Thyroid gland (tissue), 4 donors: ENCODE results near the gene CLSTN2. TPM values are rescaled to one million over a fixed set of nuclear protein-coding genes. Genes with fewer than 3 reads are reported as not detected.

Source experiments
- DNase-seq, 2 donors: peaks; one replicate each; pipeline ENCODE4 v3.0.0-alpha.2; 2019
- H3K27ac ChIP-seq, 3 donors: fragments of 200-600 bp; sonication (generic); 1 replicate in 2 of 3; 2 replicates in 1 of 3; pipeline ENCODE4 v1.5.1; 2016 to 2019; ENCODE audit warnings: mild to moderate bottlenecking in 1 of 3, moderate library complexity in 1 of 3
- H3K27me3 ChIP-seq: fragments of 200-600 bp; sonication (generic); one replicate; pipeline ENCODE4 v1.5.1; 2019
- H3K36me3 ChIP-seq, 2 donors: fragments of 200-600 bp; sonication (generic); one replicate each; pipeline ENCODE4 v1.5.1; 2016 to 2019
- H3K4me1 ChIP-seq, 2 donors: fragments of 200-600 bp; sonication (generic); one replicate each; pipeline ENCODE4 v1.5.1; 2017 to 2019
- H3K4me3 ChIP-seq, 3 donors: fragments of 200-600 bp; sonication (generic); replicated peaks in 1 of 3; 1 replicate in 2 of 3; 2 replicates in 1 of 3; pipeline ENCODE4 v1.5.1; 2016; ENCODE audit warnings: mild to moderate bottlenecking in 1 of 3
- H3K9me3 ChIP-seq: fragments of 200-600 bp; sonication (generic); one replicate; pipeline ENCODE4 v1.5.1; 2017
- CTCF ChIP-seq, 6 experiments: fragments of 200-600 bp in 3 of 6; fragments of 450-650 bp in 3 of 6; sonication (generic) in 3 of 6; IDR thresholded peaks; one replicate each; pipeline ENCODE4 v1.5.1; 2016 to 2019; ENCODE audit warnings: antibody characterized with exemption in 6 of 6, mild to moderate bottlenecking in 2 of 6, inconsistent platforms in 1 of 6, moderate library complexity in 1 of 6
- POLR2A ChIP-seq, 2 donors: fragments of 450-650 bp; IDR thresholded peaks; one replicate each; pipeline ENCODE4 v1.6.1; 2017; ENCODE audit warnings: antibody characterized with exemption in 2 of 2, mild to moderate bottlenecking in 2 of 2, moderate library complexity in 1 of 2
- WGBS, 2 donors: methylation state at CpG; one replicate each; pipeline ENCODE4 v1.1.5; 2017; 5-methylcytosine and 5-hydroxymethylcytosine counted together
- intact Hi-C: fragments of 100-400 bp; cut with DNase I; formaldehyde crosslinking; loops from one replicate; pipeline ENCODE4 v1.15.1; 2023
- total RNA-seq, 4 donors: library from RNA; depleted of rRNA; stranded (reverse); fragments of >200 nt; gene quantifications; one replicate each; pipeline ENCODE4 v1.2.3, GENCODE V29; 2016

Gene CLSTN2
- total RNA-seq, 4 donors from 2014 or later, result 9.7 to 32.9 (median 15.5) TPM

GRCh38 chr3:140284372-140284771 lies 349.4 kb downstream of the CLSTN2 start:
- Histone ChIP-seq H3K9me3 (no peaks in the 10 kb centered on the region), H3K4me1 (no peaks in the 10 kb centered on the region), H3K36me3 (no peaks in the 10 kb centered on the region), H3K27me3 (no peaks in the 10 kb centered on the region), H3K27ac (no peak overlapping the region), H3K4me3 (no peak overlapping the region)
- no peak for DNase-seq
- 91 to 92% methylated on average over 3 of the region's 3 CpGs for WGBS, 2 donors
- intact Hi-C loops, result no loop called here
- TF ChIP-seq POLR2A (IDR thresholded peaks at IDR 0.05), result no peak
- no peak for TF ChIP-seq CTCF (IDR thresholded peaks at IDR 0.05)

GRCh38 chr3:140285380-140285779 lies 350.4 kb downstream of the CLSTN2 start:
- Histone ChIP-seq H3K36me3 (no peaks in the 10 kb centered on the region), H3K4me1 (no peaks in the 10 kb centered on the region), H3K4me3 (no peak overlapping the region), H3K27me3 (no peaks in the 10 kb centered on the region), H3K9me3 (no peaks in the 10 kb centered on the region), H3K27ac (no peak overlapping the region)
- TF ChIP-seq CTCF (IDR thresholded peaks at IDR 0.05), result no peak
- TF ChIP-seq POLR2A (IDR thresholded peaks at IDR 0.05), result no peak
- 60 to 67% methylated on average over 3 of the region's 3 CpGs for WGBS, 2 donors
- no peak for DNase-seq
- intact Hi-C loops, result no loop called here

- no peak for DNase-seq
- no peaks in the 10 kb centered on the region for H3K9me3 ChIP-seq
- no peak overlapping the region for H3K4me3 ChIP-seq
- no peaks in the 10 kb centered on the region for H3K27me3 ChIP-seq
- no peaks in the 10 kb centered on the region for H3K4me1 ChIP-seq
- intact Hi-C loops, result no loop called here
- H3K27ac ChIP-seq, result no peak overlapping the region
- no peaks in the 10 kb centered on the region for H3K36me3 ChIP-seq
- WGBS, 2 donors, result 61 to 75% methylated on average over 1 of the region's 1 CpG
- TF ChIP-seq POLR2A (IDR thresholded peaks at IDR 0.05), result no peak
- TF ChIP-seq CTCF (IDR thresholded peaks at IDR 0.05), result no peak
These were observed 353.6 kb downstream of the CLSTN2 start for GRCh38 chr3:140288595-140288994.

- intact Hi-C loops, result no loop called here
These were observed 355.1 kb downstream of the CLSTN2 start for GRCh38 chr3:140290105-140290504.

GRCh38 chr3:140292170-140292569 lies 357.2 kb downstream of the CLSTN2 start:
- intact Hi-C loops, result no loop called here
- no peak for DNase-seq
- Histone ChIP-seq H3K36me3 (no peaks in the 10 kb centered on the region), H3K4me3 (no peak overlapping the region), H3K4me1 (no peaks in the 10 kb centered on the region), H3K27me3 (no peaks in the 10 kb centered on the region), H3K9me3 (no peaks in the 10 kb centered on the region), H3K27ac (no peak overlapping the region)
- 79 to 82% methylated on average over 2 of the region's 2 CpGs for WGBS, 2 donors
- TF ChIP-seq POLR2A (IDR thresholded peaks at IDR 0.05), result no peak
- no peak for TF ChIP-seq CTCF (IDR thresholded peaks at IDR 0.05)

More at GRCh38 chr3:140290105-140290504, 355.1 kb downstream of the CLSTN2 start:
- H3K36me3 ChIP-seq, result no peaks in the 10 kb centered on the region
- DNase-seq, result no peak
- WGBS, 2 donors, result 72 to 78% methylated on average over 2 of the region's 2 CpGs
- H3K9me3 ChIP-seq, result no peaks in the 10 kb centered on the region
- H3K4me1 ChIP-seq, result no peaks in the 10 kb centered on the region
- no peak overlapping the region for H3K27ac ChIP-seq
- H3K4me3 ChIP-seq, result no peak overlapping the region
- H3K27me3 ChIP-seq, result no peaks in the 10 kb centered on the region
- TF ChIP-seq CTCF (IDR thresholded peaks at IDR 0.05), result no peak
- no peak for TF ChIP-seq POLR2A (IDR thresholded peaks at IDR 0.05)
